HG03139 (cell line): ENCODE results near the gene NXPE2.

ENCODE experiments used
- ATAC-seq: cut with Tn5 transposase; IDR thresholded peaks from one replicate; pipeline ENCODE4 v1.9.1; 2021; ENCODE audit not compliant: unreplicated experiment

NXPE2 gene

GRCh38 chr11:114738954-114739353 is 60.6 kb downstream of the NXPE2 start:
- ATAC-seq: no peak

DNA sequence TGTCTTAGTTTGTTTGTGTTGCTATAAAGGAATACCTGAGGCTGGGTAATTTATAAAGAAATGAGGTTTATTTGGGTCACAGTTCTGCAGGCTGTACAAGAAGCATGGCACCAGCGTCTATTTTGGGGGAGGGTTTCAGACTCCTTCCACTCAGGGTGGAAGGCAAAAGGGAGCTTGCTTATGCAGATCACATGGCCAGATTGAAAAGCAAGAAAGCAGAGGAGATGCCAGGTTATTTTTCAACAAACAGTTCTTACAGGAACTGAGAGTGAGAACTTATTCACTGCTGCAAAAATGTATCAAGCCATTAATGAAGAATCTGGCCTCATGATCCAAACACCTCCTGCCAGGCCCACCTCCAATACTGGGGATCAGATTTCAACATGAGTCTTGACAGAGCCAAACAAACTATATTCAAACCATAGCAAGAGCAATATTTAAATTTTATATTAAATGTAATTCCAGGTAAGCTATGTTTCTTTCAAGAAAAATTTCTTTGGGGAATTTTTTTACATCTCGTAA is 66.9 kb downstream of the NXPE2 start:
- no peak for ATAC-seq

- ATAC-seq: no peak
These were observed 67.7 kb downstream of the NXPE2 start for GRCh38 chr11:114746013-114746412.
